22Rv1 (cell line): ENCODE results near the gene FARP1.

ENCODE experiments used
- H3K27ac ChIP-seq: fragments of 450-650 bp; 2 replicates; pipeline ENCODE4 v1.5.1; 2017
- CTCF ChIP-seq: fragments of 450-650 bp; IDR thresholded peaks from 2 replicates; pipeline ENCODE4 v1.5.1; 2017; ENCODE audit warnings: mild to moderate bottlenecking
- ZFX ChIP-seq: fragments of 450-650 bp; IDR thresholded peaks from 2 replicates; pipeline ENCODE4 v1.6.1; 2017; ENCODE audit warnings: antibody characterized with exemption, borderline replicate concordance

Gene FARP1

GRCh38 chr13:98474292-98474691, 331.4 kb downstream of the FARP1 start:
- TF ChIP-seq CTCF (no peak), ZFX (no peak)
- no peak overlapping the region for H3K27ac ChIP-seq

- no peak overlapping the region for H3K27ac ChIP-seq
- TF ChIP-seq CTCF = no peak
These were observed 331.9 kb downstream of the FARP1 start for GRCh38 chr13:98474761-98475160.

- no peak overlapping the region for H3K27ac ChIP-seq
- TF ChIP-seq CTCF = no peak
- no peak for TF ChIP-seq ZFX
These were observed 332.6 kb downstream of the FARP1 start for GRCh38 chr13:98475522-98475921.

- no peak overlapping the region for H3K27ac ChIP-seq
- TF ChIP-seq CTCF = no peak
- TF ChIP-seq ZFX = no peak
These were observed 333.2 kb downstream of the FARP1 start for GRCh38 chr13:98476106-98476505.

GRCh38 chr13:98476538-98476966, 333.7 kb downstream of the FARP1 start:
- H3K27ac ChIP-seq = no peak overlapping the region
- no peak for TF ChIP-seq CTCF
- no peak for TF ChIP-seq ZFX

GRCh38 chr13:98478189-98479129, 335.6 kb downstream of the FARP1 start:
- no peak overlapping the region for H3K27ac ChIP-seq
- TF ChIP-seq CTCF (no peak), ZFX (no peak)

- TF ChIP-seq ZFX (no peak), CTCF (no peak)
- no peak overlapping the region for H3K27ac ChIP-seq
These were observed 336.7 kb downstream of the FARP1 start for GRCh38 chr13:98479496-98480003.
